ENCODE results near the gene AKT1.
"Not testable (repeated sequence)": the region's sequence is repeated elsewhere in the genome, so short reads cannot be mapped to it uniquely, and the experiment has no call there.

AKT1 gene

DNA sequence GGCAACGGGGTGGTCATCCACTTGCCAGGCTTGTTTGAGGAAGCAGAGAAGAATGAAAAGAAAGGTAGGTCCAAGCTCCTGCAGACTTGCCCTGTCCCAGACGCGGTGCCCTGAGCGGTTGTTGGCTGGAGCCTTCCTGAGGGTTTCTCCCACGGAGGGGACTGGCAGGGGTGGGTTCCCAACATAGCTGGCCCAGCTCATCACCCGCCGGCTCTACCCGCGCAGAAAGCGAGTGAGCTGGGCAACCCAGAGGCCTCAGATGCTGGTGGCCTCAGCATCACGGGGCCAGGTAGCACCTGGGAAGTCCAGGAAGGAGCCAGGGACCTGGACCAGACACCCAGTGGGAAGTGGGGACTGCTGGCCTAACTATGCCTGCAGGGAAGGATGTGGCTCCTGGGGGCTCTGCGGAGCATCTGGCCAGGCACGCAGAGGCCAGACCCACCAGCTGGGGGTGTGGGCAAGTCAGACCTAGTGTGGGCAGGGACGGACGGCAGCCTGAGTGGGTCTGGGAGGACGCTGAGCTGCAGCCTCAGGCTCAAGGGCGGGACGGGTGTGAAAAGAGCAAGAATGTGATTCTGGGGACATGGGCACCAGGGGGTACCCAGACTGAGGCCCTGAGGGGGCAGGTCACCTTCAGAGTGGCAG lies 57.1 kb downstream of the AKT1 start:
- no peak for DNase-seq (ENCODE audit: low read depth)

DNA sequence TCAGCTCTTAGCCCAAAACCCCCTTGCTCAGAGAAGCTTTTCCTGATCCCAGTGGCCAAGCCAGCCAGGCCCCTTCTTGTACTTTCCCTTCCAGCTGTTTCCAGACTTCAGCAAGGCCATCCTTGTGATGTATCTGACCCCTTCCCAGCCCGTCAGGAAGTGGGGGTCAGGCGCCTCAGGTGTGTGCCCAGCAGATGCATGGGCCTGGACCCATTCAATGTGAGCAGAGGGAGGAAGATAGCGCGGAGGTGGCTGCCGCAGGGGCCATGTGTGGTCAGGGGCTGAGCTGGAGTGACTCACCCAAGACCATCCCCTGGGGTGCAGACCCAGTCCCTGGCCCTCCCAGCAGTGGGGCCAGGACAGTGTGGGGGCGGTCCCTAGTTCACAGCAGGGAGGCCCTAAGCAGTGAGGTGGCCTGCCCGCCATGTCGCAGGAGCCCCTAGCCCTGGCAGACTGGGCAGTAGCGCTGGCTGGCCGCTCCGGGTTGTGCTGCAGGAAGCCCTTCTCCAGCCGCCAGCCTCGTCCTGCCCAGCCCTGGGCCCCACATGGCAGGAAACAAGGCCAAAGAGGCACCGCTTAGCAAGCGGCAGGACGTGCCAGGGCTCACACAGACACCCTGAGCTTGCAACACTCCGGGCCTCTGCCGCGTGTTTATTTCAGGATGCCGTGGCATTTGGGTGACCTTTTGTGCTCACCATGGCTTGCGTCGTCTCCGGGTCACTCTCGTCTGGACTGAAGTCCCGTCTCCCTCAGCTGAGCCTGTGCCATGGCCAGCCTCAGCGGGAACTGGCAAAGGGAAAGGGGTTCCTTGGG lies 59.5 kb downstream of the AKT1 start:
- no peak for DNase-seq (ENCODE audit: low read depth)

DNA sequence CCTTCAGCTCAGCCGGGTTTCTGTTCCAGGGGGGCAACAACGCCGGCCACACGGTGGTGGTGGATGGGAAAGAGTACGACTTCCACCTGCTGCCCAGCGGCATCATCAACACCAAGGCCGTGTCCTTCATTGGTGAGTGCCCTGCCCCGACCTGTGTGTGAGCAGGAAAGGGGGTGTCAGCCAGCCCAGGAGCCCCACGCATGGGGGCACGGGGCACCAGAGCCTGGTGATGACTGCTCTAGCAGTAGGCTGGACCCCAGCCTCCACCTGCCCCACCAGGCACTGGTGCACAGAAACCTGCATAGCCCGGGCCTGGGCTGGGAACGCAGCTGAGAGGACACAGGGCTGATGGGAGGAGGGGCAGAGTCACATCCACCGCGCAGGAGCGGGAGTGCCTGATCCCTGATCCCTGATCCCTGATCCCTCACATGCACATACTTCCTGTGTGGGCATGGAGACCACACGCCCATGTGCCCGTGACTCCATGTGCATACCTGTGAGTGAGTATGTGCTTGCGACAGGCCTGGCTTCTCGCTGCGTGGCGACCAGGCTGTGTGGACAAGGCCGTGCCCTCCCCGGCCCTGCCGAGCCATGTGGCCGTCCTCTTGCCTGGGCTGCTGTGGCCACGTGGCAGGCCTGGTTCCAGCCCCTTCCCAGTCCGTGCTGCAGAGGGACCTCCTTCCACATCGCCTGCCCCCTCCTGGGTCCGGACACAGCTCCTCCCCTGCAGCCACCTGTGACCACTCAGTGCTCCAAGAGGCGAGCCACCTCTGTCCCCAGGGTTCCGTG lies 60.4 kb downstream of the AKT1 start:
- DNase-seq (ENCODE audit: low read depth) = no peak

DNA sequence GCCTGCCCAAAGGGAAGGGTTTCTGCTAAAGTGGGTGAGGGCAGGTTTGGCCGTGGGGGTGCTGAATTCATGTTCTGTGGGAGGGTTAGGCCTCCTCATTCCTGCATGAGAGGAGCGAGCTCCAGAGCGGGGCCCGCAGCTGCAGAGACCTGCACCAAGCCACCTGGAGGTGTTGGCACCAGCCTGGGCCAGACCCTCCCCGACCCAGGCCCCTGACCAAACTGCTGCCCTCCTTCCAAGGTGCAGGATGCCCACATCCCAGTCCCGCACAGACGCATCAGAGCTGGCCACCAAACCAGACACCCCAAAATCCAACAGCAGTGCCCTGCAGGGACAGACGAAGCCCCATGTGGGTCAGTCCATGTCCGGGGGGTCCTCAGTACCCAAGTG lies 61.0 kb downstream of the AKT1 start:
- no peak for DNase-seq (ENCODE audit: low read depth)

DNA sequence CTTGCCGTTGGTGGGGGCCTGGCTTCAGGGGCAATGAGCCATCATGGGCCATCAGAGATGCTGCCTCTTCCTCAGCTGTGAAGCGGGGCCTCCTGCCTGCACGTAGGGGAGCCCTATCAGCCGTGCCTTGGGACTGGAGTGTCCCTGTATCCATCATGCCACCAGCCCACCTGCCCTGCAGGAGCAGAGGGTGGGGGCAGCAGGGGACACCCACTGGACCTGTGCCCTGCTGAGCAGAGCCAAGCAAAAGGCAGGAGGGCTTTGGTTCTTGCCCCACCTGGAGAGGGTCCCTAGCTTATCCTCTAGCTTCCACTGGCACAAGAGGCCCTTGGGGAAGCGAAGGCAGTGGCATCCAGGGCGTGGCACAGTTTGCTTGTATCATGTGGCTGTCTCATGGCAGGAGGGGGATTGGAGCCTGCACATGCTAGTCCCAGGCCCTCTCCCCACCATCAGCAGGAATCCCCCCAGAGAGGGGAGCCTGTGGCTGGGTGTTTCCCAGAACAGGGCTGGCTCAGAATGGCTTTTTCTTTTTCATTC lies 61.4 kb downstream of the AKT1 start:
- no peak for DNase-seq (ENCODE audit: low read depth)

DNA sequence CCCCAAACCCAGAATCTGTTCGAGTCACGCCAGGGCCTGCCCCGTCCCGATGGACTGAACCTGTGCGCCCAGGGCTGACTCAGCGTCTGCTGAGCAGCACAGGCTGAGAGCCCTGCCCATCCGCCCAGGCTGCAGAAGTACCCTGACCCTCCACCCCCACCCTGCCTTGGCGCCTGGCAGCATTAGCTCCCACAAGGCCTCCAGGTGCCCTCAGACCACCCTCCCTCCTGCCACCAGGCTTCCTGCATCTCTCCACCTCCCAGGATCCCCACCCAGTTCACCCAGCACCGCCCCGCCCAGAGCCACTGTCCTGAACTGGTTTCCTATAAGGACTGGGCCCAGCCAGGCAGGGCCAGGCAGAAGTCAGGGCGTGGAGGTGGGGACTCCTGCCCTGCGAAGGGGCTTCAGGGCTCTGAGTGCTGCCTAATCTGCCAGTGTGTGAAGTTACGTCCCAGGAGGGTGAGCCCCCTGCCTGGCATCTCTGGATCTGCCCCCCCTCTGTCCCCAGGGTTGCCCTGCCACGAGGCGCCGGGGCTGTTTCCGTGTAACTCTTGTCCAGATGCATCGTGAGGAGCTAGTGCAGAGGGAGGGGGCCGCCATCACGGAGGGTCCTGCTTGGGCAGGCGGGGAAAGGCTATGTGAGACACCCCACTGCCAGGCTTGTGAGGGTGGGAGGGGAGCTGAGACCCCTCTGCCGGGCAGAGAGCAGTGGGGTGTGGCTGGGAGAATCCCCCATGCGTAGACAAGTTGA lies 62.4 kb downstream of the AKT1 start:
- DNase-seq (ENCODE audit: low read depth) = no peak

DNA sequence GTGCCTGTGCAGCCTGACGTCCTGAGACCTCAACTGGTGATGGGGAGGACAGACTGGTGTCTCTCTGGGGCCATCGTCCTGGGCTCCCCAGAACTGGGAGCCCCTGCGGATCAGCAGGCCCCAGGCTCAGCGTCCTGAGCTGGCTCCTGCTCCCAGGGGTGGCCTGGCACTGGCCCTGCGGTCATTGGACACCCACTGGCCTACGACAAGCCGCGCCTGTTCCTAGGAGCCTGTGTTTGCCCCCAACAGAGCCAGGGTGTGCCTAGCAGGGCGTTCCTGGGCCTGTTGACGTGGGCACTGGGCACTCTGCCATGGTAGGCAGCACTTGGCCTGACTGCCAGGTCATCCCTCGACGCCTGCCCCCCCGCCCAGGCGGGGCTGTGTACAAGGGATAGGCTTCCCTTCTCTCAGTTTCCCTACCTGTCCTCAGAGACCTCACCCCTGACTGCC lies 63.2 kb downstream of the AKT1 start:
- DNase-seq (ENCODE audit: low read depth) = no peak

DNA sequence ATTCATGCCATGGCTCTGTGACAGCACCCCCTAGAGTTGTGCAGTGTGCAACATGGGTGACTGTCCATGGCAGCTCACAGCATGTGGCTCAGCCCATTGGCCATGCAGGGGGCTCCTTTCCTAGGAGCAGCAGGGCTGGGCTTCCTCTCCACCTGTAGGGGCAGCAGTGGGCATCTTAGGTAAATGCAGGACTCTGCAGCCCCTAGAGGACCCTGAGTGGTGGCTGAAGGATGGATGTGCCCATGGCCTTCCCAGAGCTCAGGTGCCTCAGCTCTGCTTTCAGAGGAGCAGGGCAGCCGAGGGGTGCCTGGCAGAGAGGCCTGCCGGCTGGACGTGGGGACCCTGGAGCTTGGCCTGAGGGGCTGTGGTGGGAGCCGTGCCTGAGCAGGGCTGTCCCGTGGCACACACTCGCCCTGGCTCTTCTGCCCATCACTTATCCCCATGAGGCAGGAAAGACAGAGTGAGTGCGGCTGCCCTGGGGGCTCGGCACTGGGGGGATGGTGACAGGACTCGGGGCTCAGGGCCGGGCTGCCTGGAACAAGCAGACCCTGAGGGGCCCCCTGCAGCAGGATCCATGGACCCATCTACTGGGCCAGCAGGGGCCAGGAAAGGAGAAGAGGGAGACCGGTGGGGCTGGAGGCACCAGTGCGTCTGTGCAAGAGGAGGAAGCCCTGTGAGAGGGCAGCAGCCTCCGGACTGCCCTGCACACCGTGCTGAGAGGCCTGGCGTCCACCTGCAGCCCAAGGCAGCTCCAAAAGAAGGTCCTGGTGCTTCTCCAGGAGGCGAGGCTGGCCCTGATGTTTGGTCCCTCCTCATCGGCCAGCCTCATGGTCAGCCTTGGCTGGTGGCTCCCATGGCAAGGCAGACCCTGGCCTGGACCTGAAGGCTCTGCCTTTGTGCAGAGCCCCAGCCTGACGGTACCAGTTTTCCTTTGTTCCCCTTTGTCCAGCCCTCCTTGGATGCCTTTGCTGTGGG lies 63.9 kb downstream of the AKT1 start:
- DNase-seq (ENCODE audit: low read depth) = no peak

DNA sequence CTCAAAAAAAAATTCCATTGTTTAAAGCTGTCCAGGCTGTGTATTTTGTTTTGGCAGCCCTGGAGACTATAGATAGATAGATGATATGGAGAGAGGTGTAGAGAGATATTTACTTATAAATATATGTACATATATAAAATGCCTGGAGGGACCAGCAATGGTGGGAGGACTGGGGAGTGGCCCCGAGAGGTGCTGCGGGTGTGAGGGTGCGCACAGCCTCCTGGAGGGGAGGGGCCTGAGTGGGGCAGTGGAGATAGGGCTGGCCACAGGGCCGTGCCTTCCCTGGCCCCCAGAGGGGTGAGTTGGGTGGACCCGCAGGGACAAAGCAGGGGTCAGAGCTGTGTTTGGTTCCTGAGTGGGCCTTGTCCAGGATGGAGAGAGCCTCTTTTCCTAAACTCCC lies 65.1 kb downstream of the AKT1 start:
- DNase-seq (ENCODE audit: low read depth) = no peak

DNA sequence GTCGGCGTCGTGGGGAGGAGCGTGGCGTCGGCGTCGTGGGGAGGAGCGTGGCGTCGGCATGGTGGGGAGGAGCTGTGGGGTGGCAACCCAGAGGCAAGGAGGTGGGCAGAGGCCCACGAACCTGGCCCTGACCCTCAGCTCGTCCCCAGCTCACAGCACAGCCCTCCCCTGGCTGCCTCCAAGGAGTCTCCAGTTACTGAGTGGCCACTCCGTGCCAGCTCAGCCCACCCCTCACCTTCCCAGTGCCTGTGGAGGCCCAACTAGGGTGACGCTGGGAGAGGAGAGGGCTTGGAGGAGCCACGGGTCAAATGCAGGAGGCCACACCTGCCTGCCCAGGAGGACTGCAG lies 65.7 kb downstream of the AKT1 start:
- DNase-seq (ENCODE audit: low read depth) = no peak

DNA sequence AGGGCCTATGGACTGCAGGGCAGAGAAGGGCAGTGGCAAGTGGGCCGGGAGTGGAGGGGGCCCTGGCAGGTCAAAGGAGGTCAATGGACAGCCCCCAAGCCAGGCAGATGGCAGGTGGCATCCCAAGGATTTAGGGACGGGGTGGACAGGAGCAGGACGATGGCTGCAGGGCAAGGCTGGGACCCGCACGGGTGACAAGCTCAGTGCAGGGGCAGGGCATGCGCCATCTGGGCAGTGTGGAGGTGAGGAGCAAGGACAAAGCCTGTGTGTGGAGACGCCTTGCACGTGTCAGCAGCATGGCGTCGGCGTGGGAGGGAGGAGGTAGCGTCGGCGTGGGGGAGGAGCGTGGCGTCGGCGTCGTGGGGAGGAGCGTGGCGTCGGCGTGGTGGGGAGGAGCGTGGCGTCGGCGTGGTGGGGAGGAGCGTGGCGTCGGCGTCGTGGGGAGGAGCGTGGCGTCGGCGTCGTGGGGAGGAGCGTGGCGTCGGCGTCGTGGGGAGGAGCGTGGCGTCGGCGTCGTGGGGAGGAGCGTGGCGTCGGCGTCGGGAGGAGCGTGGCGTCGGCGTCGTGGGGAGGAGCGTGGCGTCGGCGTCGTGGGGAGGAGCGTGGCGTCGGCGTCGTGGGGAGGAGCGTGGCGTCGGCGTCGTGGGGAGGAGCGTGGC lies 66.2 kb downstream of the AKT1 start:
- DNase-seq (ENCODE audit: low read depth) = not testable (repeated sequence)

DNA sequence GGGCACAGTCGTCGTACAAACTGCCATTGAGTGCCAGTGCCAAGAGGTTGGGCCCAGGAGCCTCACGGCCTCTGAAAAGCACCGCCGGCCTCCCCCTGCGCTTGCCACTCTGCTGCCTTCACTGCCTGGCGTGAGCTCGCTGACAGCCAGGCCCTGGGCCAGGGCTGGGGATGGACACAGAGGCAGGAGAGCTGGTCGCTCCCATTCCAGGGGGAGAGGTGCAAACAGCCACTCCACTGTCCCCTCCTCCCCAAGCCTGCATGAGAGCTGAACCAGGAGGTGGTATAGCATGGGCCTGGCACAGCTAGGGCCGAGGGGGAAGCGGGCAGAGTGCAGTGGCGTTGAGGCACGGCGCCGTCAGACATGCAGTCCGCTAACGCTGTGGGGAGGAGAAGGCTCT lies 66.9 kb downstream of the AKT1 start:
- no peak for DNase-seq (ENCODE audit: low read depth)

DNA sequence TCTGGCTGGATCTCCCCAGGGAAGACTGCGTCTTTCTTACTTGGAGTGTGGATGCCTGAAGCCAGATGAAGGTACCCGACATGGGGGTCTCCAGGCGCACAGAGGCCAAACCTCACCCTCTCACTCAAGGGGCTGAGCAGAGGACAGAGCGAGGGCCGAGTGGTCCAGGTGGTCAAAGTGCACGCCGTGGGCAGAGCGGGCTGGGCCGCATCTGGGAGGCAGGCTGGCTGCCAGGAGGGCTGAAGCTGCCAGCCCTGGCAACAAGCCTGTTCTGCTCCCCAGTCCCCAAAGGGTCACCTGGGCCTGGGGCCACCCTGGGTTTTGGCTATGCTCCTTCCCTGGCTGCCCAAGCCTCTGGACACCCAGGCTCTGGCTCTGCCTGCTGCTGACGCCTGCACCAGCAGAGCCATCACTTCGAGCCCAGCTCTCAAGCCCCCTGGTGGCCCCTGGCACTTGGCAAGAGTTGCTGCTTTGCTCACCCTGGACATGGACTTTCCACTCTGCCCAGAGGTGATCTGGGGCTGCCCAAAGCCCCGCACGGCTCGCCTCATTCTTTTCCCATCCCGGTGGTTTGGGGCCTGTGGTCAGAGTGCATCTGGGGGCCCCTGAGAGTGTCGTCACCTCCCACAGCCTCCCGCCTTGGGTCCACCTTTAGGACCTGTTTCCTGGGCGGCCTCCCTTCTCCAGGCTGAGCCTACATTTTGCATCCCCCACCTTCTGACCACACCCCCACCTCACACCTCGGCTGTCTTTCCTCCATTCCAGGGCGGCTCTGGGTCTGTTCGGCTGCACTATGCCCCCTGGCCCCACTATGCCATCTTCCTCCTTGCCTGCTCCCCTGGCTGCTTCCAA lies 68.7 kb downstream of the AKT1 start:
- no peak for DNase-seq (ENCODE audit: low read depth)

DNA sequence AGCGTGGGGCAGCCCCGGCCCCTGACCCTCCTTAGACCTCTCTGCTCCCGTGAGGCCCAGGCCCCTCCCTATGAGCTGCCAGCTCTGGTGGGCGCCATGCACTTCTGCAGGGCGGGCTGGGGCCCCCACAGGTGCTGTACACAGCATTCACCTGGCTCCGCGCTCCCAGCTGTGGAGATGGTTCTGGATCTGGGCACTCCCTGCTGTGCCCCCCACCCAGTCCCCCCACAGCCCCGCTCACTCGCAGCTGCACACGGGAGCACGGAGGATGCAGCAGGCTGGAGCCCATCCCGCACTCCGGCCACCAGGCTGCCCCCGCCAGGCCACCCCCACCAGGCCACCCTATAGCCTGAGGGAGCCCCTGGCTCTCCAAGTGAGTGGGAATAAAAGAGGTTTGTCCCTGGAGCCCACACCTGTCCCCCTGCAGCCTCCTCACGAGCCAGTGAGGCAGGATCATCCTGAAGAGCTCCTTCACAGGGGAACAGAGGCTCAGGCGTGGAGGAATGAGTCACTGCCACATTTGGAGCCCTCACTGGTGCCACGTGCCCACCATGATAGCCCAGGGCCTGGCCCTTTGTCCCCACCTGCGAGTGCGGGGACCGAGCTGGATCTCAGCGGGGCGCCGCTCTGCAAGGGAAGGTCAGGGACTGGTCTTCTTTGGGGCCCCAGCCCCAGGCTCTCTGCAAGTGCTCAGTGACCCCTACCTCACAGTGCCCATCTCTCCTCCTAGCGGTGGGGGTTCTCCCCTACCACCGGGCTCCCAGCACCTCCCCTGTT lies 69.6 kb downstream of the AKT1 start:
- no peak for DNase-seq (ENCODE audit: low read depth)

DNA sequence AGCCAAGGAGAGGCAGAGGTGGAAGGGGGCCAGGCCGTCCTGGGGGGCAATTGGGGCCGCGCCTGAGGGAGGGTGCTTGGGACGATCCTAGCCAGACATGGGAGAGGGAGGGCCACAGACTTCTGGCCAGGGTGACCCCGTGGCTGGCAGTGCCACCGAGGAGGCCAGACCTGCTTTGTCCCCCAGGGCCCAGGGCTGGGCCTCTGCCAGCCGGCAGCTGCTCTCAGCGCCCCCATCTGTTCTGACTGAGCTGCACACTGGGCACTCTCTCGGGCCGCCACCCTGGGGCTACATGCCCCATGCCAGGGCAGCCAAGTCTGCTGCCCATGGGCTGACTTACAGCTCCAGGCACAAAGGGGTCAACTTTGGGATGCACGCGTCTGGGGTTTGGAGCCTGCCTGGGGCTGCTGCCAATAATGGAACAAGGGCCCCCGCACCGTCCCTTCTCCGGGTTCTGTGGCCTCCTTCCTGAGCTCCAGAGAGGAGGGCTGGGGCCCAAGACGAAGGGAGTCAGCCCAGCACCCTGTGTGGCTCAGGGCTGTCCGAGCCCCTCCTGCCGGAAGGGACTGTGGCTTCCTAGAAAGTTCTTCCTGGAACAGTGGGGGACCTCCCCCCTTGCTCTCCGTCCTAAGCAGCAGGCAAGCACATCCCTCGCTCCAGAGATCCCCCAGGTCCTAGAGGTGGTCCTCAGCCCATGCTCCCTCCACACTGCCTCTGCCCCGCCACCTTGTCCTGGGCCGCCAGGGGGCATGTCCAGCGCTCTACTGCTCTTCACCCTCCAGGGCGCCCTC lies 70.4 kb downstream of the AKT1 start:
- DNase-seq (ENCODE audit: low read depth) = no peak

DNA sequence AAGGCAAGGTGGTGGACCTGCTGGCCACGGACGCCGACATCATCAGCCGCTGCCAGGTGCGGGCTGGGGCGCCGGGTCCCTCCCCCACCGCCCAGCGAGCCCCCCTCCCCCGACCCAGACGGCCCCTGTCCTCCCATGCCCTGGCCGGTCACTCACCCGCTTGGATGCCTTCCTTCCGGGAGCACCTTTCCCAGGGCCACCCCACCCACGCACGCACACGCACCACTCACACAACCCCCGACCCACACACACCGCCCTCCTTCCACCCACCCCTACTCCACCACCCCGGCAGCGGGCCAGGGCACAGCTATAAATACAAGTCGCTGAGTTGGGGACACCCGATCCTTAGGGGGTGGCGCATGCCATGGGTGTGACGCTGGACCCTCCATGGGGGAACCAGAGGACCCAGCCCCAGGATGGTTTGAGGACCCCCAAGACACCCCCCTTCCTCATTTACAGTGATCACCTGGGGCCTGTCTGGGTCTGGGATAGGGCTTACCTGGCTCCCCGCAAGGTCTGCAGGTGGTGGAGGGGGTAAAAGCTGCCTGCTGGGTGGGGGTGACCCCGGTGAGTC lies 71.1 kb downstream of the AKT1 start:
- no peak for DNase-seq (ENCODE audit: low read depth)

DNA sequence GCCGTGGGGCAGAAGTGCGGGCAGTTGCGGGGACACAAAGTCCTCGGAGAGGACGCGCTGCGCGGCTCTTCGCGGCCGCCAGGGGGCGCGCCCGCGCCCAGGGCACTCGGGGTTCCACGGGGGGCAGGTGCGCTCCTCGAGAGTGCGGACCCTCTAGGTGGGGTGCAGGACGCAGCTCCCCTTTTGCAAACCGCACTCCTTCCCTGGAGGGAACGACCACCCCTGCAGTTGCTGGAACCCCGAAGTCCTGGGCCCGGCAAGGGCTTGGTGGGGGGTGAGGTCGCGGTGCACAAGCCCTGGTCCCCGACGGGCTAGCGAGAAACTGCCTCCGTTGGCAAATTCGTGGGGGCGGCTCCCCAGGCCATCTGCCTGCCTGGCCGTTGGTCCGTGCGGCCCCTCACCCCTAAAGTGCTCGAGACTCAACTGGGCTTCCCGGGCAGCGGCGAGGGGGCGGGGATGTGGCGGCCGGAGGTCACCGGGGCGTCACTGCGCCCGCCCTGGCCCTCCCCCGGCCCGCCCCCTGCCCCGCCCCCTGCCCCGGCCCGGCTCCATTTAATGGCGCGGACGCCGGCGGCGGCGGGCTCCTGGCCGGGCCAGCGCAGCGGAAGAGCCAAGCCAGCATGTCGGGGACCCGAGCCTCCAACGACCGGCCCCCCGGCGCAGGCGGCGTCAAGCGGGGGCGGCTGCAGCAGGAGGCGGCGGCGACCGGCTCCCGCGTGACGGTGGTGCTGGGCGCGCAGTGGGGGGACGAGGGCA lies 71.7 kb downstream of the AKT1 start, which contains the start of gene ADSS1:
TSS of gene ADSS1 (plus strand) at position 579 of the 756 bp plus-strand sequence. CDS start at position 621, 42 bp downstream.
- peak; percentile 18 for DNase-seq (ENCODE audit: low read depth)
